Measurements from ENCODE around the gene MRTFA. TPM values are rescaled to one million over a fixed set of nuclear protein-coding genes. Genes with fewer than 3 reads are reported as not detected.

MRTFA gene
- total RNA-seq (10 to 100 TPM; 15.2 to 35.3 (median 24.1) TPM), polyA plus RNA-seq (10 to 100 TPM; 13.6 to 24.7 TPM)

DNA sequence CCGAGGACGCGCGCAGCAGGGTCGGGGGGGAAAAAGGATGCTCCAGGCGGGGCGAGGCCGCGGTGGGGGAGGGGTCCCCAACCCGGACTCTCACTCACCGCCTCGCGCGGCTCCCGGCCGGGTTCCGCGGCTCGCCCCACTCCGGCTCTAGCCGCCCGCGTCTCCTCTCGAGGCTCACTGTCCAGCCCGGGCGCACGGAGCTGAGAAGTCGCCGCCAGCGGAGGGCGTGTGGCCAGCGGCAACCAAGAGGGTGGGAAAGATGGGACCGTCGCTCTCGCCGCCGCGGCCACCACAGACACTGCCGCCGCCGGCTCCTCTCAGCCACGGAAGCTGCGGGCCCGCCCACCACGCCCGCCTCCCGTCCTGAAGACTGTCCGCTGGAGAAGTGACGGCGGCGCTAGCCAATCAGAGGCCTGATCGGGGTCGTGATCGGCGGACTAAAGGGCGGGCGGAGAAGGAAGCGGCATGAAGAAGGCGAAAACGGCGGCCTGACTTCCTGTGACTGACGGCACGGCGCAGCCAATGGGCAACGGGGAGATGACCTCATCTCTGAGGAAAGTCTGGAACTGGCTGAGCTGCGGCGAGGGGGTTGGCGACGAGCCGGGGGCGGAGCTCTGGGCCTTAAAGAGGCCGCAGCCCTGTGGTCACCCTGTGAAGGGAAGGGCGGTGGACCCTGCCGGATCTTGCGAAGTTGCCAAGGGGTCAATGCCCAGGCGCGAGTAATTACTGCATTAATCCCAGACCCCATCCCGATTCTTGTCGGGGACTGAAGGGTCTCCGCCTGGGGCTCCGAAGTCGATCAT, at the start of gene MRTFA:
MRTFA (minus strand) TSS at position 340 of the 803 bp plus-strand sequence.
- H3K27me3 ChIP-seq, result no peaks in the 10 kb centered on the region
- intact Hi-C loops (cut with DNase I), result loop anchor here in 1 of 3 donors (10.0 kb wide), 1 partner anchor 112 kb away; no protein-coding TSS in a partner anchor
- DNase-seq (peak; percentile 97 to 100 (median 100)), FAIRE-seq (peak; percentile 77), ATAC-seq (peak; percentile 93 to 97 (median 94))
- H3K4me1 ChIP-seq, result peaks cover 0 to 10% (median 4%) of the 10 kb centered on the region in 3 donors
- H3K27ac ChIP-seq, result peak within 1 kb of the TSS; percentile 78 to 93 (median 83)
- H3K36me3 ChIP-seq, result no peaks in the 10 kb centered on the region
- H3K4me3 ChIP-seq, result peak within 1 kb of the TSS; percentile 96 to 99 (median 98)
- H3K9me3 ChIP-seq, result no peaks in the 10 kb centered on the region
- 0% methylated on average over 77 to 82 of the region's 82 CpGs for WGBS, 2 donors
- TF ChIP-seq CTCF (IDR thresholded peaks at IDR 0.05), result no peak

- Histone ChIP-seq H3K27me3 (peaks cover 0 to 3% (median 0%) of the 10 kb centered on the region in 4 donors), H3K4me1 (no peaks in the 10 kb centered on the region), H3K36me3 (no peaks in the 10 kb centered on the region), H3K27ac (no peak overlapping the region), H3K9me3 (no peaks in the 10 kb centered on the region), H3K4me3 (no peak overlapping the region)
- TF ChIP-seq CTCF (IDR thresholded peaks at IDR 0.05), result no peak
- intact Hi-C loops (cut with DNase I), result no loop called here
- no peak for FAIRE-seq
- whole genome bisulfite sequencing, 2 donors, result 82 to 86% methylated on average over 3 of the region's 3 CpGs
- DNase-seq, result no peak
- ATAC-seq, result no peak
Observed at GRCh38 chr22:40685406-40685805, 48.9 kb upstream of the MRTFA start.

DNA sequence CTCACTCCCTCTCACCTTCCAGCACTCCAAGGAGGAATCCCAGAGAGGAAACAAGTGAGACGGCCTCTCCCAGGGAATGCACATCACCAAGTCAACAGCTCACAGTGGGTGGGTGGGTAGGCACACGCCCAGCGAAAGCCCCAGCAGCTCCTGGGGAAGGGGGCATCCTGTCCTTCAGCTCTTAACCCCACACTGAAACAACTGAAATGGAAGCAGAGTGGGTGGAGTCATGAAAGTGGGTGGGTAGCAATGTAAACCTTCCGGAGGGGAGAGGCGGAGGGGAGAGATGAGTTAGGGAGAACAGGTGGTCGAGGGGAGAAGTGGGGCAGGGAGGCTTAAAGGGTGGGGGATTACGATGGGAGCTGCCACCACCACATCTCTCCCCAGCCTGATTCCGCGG, 48.2 kb upstream of the MRTFA start:
- Histone ChIP-seq H3K4me1 (no peaks in the 10 kb centered on the region), H3K27ac (no peak overlapping the region), H3K27me3 (peaks cover 0 to 3% (median 0%) of the 10 kb centered on the region in 4 donors), H3K36me3 (no peaks in the 10 kb centered on the region), H3K4me3 (no peak overlapping the region), H3K9me3 (no peaks in the 10 kb centered on the region)
- no peak for FAIRE-seq
- no peak for ATAC-seq
- no peak for DNase-seq
- TF ChIP-seq CTCF (IDR thresholded peaks at IDR 0.05), result no peak
- intact Hi-C loops (cut with DNase I), result loop anchor here in 1 of 3 donors (5.0 kb wide), 1 partner anchor 83 kb away; no protein-coding TSS in a partner anchor
- WGBS, 2 donors, result 33 to 37% methylated on average over 9 of the region's 9 CpGs

DNA sequence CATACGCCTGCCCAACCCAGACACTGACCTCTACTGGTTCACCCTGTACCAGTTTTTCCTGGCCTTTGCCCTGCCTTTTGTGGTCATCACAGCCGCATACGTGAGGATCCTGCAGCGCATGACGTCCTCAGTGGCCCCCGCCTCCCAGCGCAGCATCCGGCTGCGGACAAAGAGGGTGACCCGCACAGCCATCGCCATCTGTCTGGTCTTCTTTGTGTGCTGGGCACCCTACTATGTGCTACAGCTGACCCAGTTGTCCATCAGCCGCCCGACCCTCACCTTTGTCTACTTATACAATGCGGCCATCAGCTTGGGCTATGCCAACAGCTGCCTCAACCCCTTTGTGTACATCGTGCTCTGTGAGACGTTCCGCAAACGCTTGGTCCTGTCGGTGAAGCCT, 44.9 kb upstream of the MRTFA start:
- H3K27ac ChIP-seq, result no peak overlapping the region
- no peaks in the 10 kb centered on the region for H3K9me3 ChIP-seq
- DNase-seq, result no peak
- H3K36me3 ChIP-seq, result no peaks in the 10 kb centered on the region
- FAIRE-seq, result no peak
- H3K4me3 ChIP-seq, result no peak overlapping the region
- intact Hi-C loops (cut with DNase I), result loop anchor here in 1 of 3 donors (5.0 kb wide), 1 partner anchor 86 kb away; no protein-coding TSS in a partner anchor
- ATAC-seq, result no peak
- H3K27me3 ChIP-seq, result peaks cover 0 to 7% (median 0%) of the 10 kb centered on the region in 4 donors
- no peak for TF ChIP-seq CTCF (IDR thresholded peaks at IDR 0.05)
- H3K4me1 ChIP-seq, result no peaks in the 10 kb centered on the region
- 75 to 78% methylated on average over 19 of the region's 19 CpGs for WGBS, 2 donors

GRCh38 chr22:40680819-40681183, 44.3 kb upstream of the MRTFA start:
- no peak for FAIRE-seq
- Histone ChIP-seq H3K27ac (no peak overlapping the region), H3K4me1 (no peaks in the 10 kb centered on the region), H3K27me3 (peaks cover 0 to 7% (median 0%) of the 10 kb centered on the region in 4 donors), H3K36me3 (no peaks in the 10 kb centered on the region), H3K4me3 (no peak overlapping the region), H3K9me3 (no peaks in the 10 kb centered on the region)
- TF ChIP-seq CTCF (IDR thresholded peaks at IDR 0.05), result no peak
- intact Hi-C loops (cut with DNase I), result loop anchor here in 1 of 3 donors (5.0 kb wide), 1 partner anchor 86 kb away; no protein-coding TSS in a partner anchor
- DNase-seq, result no peak
- WGBS, 2 donors, result 78 to 88% methylated on average over 15 of the region's 15 CpGs
- ATAC-seq, result no peak
